Measurements from ENCODE around the gene KRTAP13-1. TPM values are rescaled to one million over a fixed set of nuclear protein-coding genes. Genes with fewer than 3 reads are reported as not detected.

Gene KRTAP13-1
- total and polyA plus RNA-seq, 2 of the 4 experiments (the other 2 are of a cell fraction), result not detected

DNA sequence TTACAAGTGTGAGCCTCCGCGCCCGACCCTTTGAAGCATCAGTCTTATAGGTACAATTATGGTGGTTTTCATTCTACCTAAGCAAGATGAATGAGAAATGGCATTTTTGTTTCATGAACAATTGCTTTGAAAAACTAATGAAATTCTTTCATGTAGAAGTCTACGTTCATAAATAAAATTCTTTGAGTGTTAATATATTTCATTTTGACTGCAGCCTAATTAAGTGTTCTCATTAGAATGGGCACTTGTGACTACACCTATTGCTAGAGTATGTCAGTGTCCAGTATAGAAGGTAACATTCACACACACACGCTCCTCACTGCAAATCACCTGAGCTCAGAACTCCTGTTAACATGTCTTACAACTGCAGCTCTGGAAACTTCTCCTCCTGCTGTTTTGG lies 44.1 kb downstream of the KRTAP13-1 start, which contains the start of gene KRTAP15-1:
TSS of gene KRTAP15-1 (plus strand) at position 301 of the 400 bp plus-strand sequence. CDS start at position 354, 53 bp downstream.
- peaks cover 9% of the 10 kb centered on the region; the same call in 1 of the 2 replicates for H3K9me3 ChIP-seq (ENCODE audit: control insufficient read depth, insufficient read depth, low read length)
- CTCF ChIA-PET, result no interaction called here
- H2AFZ ChIP-seq (replicated peaks; ENCODE audit: low read length, poor library complexity), result no peak within 1 kb of the TSS
- no peak within 1 kb of the TSS for H2AK9ac ChIP-seq (replicated peaks; ENCODE audit: low read depth, low read length, poor library complexity)
- no peak within 1 kb of the TSS for H2AK5ac ChIP-seq (ENCODE audit: low read depth, low read length)
- no peak within 1 kb of the TSS for H4K91ac ChIP-seq (ENCODE audit: insufficient read depth, low read depth, low read length)
- no peak within 1 kb of the TSS for H2BK20ac ChIP-seq (ENCODE audit: low read depth, low read length)
- no peaks in the 10 kb centered on the region for H3K9me1 ChIP-seq (ENCODE audit: insufficient read depth, low read length)
- WGBS, 2 experiments (ENCODE audit: extremely low coverage in 2 of 2, insufficient read length in 1 of 2), result no CpG with 5 or more reads among the region's 5 CpGs
- no peaks in the 10 kb centered on the region for H4K20me1 ChIP-seq (ENCODE audit: insufficient read depth, low read length)
- no peaks in the 10 kb centered on the region for H3K36me3 ChIP-seq (ENCODE audit: control insufficient read depth, insufficient read depth, low read length)
- no peak within 1 kb of the TSS for H3K4me3 ChIP-seq (ENCODE audit: insufficient read depth, low read depth, low read length)
- H3K23ac ChIP-seq (ENCODE audit: low read depth, low read length), result no peak within 1 kb of the TSS
- no peak within 1 kb of the TSS for H2BK15ac ChIP-seq (ENCODE audit: low read depth, low read length)
- no peak within 1 kb of the TSS for H3K56ac ChIP-seq (ENCODE audit: extremely low read depth, insufficient read depth, low read length)
- no peak within 1 kb of the TSS for H3K4ac ChIP-seq (ENCODE audit: low read depth, low read length)
- H3K14ac ChIP-seq (replicated peaks; ENCODE audit: low read depth, low read length), result no peak within 1 kb of the TSS
- POLR2A ChIA-PET (ENCODE audit: unreplicated experiment), result no interaction called here
- H3K4me1 ChIP-seq (ENCODE audit: control insufficient read depth, insufficient read depth, low read length), result no peaks in the 10 kb centered on the region
- H3K27me3 ChIP-seq (ENCODE audit: control insufficient read depth, insufficient read depth, low read length), result no peaks in the 10 kb centered on the region
- H3K18ac ChIP-seq (ENCODE audit: low read depth, low read length), result no peak within 1 kb of the TSS
- dilution Hi-C loops (cut with HindIII; ENCODE audit: low sequenced_read_pairs, unreplicated experiment), result no loop called here
- TF ChIP-seq RAD21 (IDR thresholded peaks at IDR 0.05; ENCODE audit: low read length) (no peak), RCOR1 (IDR thresholded peaks at IDR 0.05; ENCODE audit: insufficient replicate concordance, low read length) (no peak), FOS (IDR thresholded peaks at IDR 0.05; ENCODE audit: low read depth, low read length) (no peak), RFX5 (IDR thresholded peaks at IDR 0.05; ENCODE audit: low read depth, low read length) (no peak), BHLHE40 (IDR thresholded peaks at IDR 0.05; ENCODE audit: low read depth, low read length) (no peak), MAZ (IDR thresholded peaks at IDR 0.05; ENCODE audit: borderline replicate concordance, low read depth, low read length) (no peak)
- no peaks in the 10 kb centered on the region for H3K79me1 ChIP-seq (ENCODE audit: low read depth in 1 of 2, low read length in 2 of 2)
- no peak within 1 kb of the TSS for H3K4me2 ChIP-seq (ENCODE audit: low read depth, low read length)
- BruUV-seq (replicated peaks), result no TSS peak
- in situ Hi-C loops (cut with MboI; ENCODE audit: low sequenced_read_pairs), result no loop called here
- ATAC-seq (ENCODE audit: low read depth) (no peak), DNase-seq (no peak)
- no peak within 1 kb of the TSS for H3K9ac ChIP-seq (ENCODE audit: low read depth, low read length)
- intact Hi-C loops (cut with micrococcal nuclease), result no loop called here
- H2BK120ac ChIP-seq (ENCODE audit: low read depth, low read length), result no peak within 1 kb of the TSS
- H3K27ac ChIP-seq (ENCODE audit: insufficient read depth, low read length), result no peak within 1 kb of the TSS
- H4K5ac ChIP-seq (ENCODE audit: low read depth, low read length), result no peak within 1 kb of the TSS
- no peak within 1 kb of the TSS for H2BK5ac ChIP-seq (ENCODE audit: low read depth, low read length, poor library complexity, severe bottlenecking)
- H4K8ac ChIP-seq (ENCODE audit: low read depth in 2 of 2, low read length in 2 of 2), result no peak within 1 kb of the TSS
